Subcutaneous abdominal adipose tissue (tissue), 5 donors: ENCODE results near the gene EDAR.
A peak's percentile ranks its signal among the peaks of the same experiment; 100 is the strongest.

Experiments
- H3K27ac ChIP-seq: one replicate; pipeline ENCODE4 v1.7.0; 2013; ENCODE audit warnings: low read depth, mild to moderate bottlenecking, inconsistent platforms, low read length, moderate library complexity
- H3K27me3 ChIP-seq, 5 donors: one replicate each; pipeline ENCODE4 v1.7.0; 2013; ENCODE audit warnings: low read length in 5 of 5, inconsistent platforms in 1 of 5; ENCODE audit not compliant: control insufficient read depth in 5 of 5, insufficient read depth in 4 of 5
- H3K36me3 ChIP-seq, 5 donors: one replicate each; pipeline ENCODE4 v1.7.0; 2013; ENCODE audit warnings: low read length in 5 of 5; ENCODE audit not compliant: control insufficient read depth in 5 of 5, insufficient read depth in 5 of 5
- H3K4me1 ChIP-seq, 5 donors: one replicate each; pipeline ENCODE4 v1.7.0; 2013; ENCODE audit warnings: low read length in 5 of 5, mild to moderate bottlenecking in 3 of 5, moderate library complexity in 1 of 5; ENCODE audit not compliant: control insufficient read depth in 5 of 5, insufficient read depth in 5 of 5
- H3K4me3 ChIP-seq, 5 donors: one replicate each; pipeline ENCODE4 v1.7.0; 2013; ENCODE audit warnings: low read length in 5 of 5, low read depth in 1 of 5
- H3K9ac ChIP-seq, 5 donors: one replicate each; pipeline ENCODE4 v1.7.0; 2013; ENCODE audit warnings: low read length in 5 of 5, mild to moderate bottlenecking in 4 of 5, moderate library complexity in 3 of 5
- H3K9me3 ChIP-seq, 5 donors: one replicate each; pipeline ENCODE4 v1.7.0; 2013; ENCODE audit warnings: low read length in 5 of 5; ENCODE audit not compliant: control insufficient read depth in 5 of 5
- donor health status: healthy.
- donor health status: healthy.
- donor health status: healthy.
- donor health status: healthy.
- donor health status: healthy.

EDAR gene

DNA sequence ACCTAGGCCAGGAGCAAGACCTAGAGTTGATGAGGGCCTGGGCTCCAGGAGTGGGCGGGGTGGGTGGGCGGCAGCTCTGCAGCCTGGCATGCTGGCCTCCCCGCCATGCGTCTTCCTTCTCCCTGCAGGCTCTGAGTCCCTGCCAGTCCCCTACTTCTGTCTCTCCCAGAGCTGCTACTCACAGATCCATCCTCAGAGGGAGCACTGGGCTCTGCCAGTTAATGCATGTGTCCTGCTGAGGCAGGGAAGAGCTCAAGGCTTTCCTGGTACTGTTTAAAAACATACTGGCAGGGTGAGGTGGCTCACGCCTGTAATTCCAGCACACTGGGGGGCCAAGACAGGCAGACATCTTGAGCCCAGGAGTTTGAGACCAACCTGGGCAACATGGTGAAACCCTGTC, 38.7 kb upstream of the EDAR start:
- Histone ChIP-seq H3K9ac (no peak overlapping the region), H3K36me3 (no peaks in the 10 kb centered on the region), H3K9me3 (no peaks in the 10 kb centered on the region), H3K4me3 (no peak overlapping the region), H3K27ac (no peak overlapping the region), H3K4me1 (peaks cover 0 to 13% (median 12%) of the 10 kb centered on the region in 5 donors), H3K27me3 (peaks cover 0 to 2% (median 0%) of the 10 kb centered on the region in 5 donors)

DNA sequence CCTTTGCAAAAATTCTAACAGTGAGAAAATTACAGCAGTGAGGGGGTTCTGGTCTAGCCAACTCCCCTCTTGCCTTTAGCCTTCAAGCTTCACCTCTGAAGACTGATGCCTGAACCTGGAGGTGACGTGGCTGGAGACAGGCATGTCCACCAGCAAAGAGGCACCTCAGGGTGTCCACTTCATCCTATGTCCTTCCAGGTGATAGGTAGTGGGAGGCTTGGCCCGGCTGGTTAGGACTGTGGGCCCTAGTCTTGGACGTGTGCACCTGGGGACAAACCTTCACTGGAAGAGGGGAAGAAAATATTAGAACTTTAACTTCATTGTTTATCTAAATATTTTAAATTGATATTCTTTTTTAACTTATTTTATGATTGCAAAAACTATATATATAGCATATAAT, 35.5 kb upstream of the EDAR start:
- Histone ChIP-seq H3K36me3 (no peaks in the 10 kb centered on the region), H3K4me1 (peaks cover 0 to 23% (median 16%) of the 10 kb centered on the region in 5 donors), H3K27me3 (no peaks in the 10 kb centered on the region), H3K9ac (no peak overlapping the region), H3K27ac (no peak overlapping the region), H3K9me3 (no peaks in the 10 kb centered on the region), H3K4me3 (no peak overlapping the region)

DNA sequence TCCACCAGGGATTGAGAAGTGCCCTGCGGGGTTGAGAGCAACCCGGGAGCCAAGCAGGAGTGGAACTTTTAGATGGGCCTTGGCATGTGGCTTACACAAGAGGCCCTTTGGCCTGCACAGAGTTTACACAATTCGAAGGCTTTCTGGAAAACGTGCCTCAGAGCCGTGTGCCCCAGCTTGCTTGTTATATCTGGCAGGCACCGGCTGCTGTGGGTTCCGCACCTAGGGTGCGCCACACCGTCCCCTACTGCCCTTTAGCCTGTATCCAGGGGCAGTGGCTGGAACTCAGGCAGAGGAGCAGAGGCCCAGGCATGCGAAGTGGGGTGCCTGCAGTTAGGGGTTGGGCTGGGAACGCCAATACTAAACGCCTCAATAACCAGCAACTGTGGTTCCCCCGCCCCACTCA, 32.9 kb upstream of the EDAR start:
- Histone ChIP-seq H3K27me3 (no peaks in the 10 kb centered on the region), H3K9ac (no peak overlapping the region), H3K27ac (no peak overlapping the region), H3K9me3 (no peaks in the 10 kb centered on the region), H3K4me1 (peaks cover 0 to 34% (median 17%) of the 10 kb centered on the region in 5 donors), H3K36me3 (no peaks in the 10 kb centered on the region), H3K4me3 (no peak overlapping the region)

DNA sequence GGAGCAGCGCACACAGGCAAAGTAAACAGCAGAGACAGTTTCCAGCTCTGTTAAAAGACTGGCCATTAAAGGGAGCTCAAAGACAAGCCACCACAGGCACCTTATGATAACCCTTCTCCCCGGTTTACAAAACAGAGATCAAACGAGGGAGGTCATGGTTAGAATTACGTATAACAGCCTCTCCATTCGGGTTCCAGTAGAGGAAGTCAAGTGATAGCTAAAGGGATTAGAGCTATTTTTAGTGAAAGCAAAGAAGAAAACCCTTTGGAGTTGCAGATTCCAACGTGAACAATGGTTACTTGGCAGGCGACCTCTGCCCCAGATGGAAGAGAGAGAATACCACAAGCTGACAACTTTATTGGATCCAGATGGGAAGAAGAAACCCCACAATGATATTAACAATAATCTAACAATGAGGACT, 31.2 kb upstream of the EDAR start:
- Histone ChIP-seq H3K27ac (no peak overlapping the region), H3K27me3 (no peaks in the 10 kb centered on the region), H3K9me3 (no peaks in the 10 kb centered on the region), H3K36me3 (no peaks in the 10 kb centered on the region), H3K4me3 (no peak overlapping the region), H3K9ac (no peak overlapping the region), H3K4me1 (peaks cover 0 to 39% (median 21%) of the 10 kb centered on the region in 5 donors)

DNA sequence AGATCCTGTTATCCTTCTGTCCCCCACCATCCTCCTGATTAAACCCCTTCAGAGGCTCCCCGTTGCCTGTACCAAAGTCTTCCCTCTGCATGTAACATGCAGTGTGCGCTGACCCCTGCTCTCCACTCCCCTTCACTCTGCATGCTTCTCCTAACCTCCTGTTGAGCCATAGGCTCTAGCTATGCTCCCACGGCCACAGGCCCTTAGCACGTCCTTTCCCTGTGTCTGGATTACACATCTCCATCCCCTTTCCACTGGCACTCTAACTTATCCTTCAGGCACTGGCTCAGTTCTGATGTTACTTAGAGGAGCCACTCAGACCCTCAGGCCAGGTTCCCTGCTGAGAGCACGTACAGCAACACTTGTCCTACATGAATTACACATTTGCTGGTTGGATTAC, 29.4 kb upstream of the EDAR start:
- Histone ChIP-seq H3K27ac (no peak overlapping the region), H3K36me3 (no peaks in the 10 kb centered on the region), H3K27me3 (no peaks in the 10 kb centered on the region), H3K9ac (no peak overlapping the region), H3K4me3 (no peak overlapping the region), H3K9me3 (no peaks in the 10 kb centered on the region), H3K4me1 (peaks cover 0 to 39% (median 21%) of the 10 kb centered on the region in 5 donors)

DNA sequence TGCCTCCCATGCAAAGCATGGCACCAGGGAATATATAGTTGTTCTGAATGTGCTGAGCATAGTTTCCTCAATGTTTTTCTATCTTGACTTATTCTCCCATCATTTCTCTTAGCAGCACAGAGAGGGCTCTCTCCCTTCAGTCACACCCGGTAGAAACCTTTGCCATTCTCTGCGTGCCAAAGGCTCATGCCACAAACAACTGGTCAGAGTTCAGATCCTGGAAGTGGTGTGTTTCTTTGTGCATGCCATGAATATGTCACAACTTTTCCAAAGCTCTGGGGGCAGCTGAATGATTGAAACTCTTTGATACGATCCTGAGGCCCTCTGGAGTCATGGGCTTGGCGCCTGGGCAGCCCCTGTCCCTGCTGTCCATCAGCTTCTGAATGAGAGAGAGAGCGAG, 28.0 kb upstream of the EDAR start:
- Histone ChIP-seq H3K27me3 (no peaks in the 10 kb centered on the region), H3K9ac (no peak overlapping the region), H3K36me3 (no peaks in the 10 kb centered on the region), H3K4me3 (peak overlapping the region in 1 of 5 donors; percentile 12), H3K4me1 (peaks cover 0 to 36% (median 19%) of the 10 kb centered on the region in 5 donors), H3K27ac (no peak overlapping the region), H3K9me3 (no peaks in the 10 kb centered on the region)

DNA sequence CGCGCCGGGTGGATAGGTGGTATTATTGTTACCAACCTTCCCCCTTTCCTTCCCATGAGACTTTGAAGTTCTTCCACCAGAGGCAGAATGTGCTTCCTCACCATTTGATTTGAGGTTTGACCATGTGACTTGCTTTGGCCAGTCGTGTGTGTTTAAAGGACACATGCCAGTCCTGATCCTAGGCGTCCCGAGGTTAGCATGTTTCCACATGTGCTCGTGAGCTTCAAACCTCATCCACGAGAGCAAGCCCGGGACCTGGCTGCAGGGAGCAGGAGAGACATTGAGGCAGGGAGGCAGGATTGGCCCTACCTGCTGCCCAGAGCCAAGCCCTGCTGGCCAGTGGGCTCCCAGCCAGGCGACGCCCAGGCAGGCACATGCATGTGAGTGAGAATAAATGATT, 27.4 kb upstream of the EDAR start:
- no peaks in the 10 kb centered on the region for H3K9me3 ChIP-seq
- H3K9ac ChIP-seq, result no peak overlapping the region
- no peaks in the 10 kb centered on the region for H3K36me3 ChIP-seq
- peaks cover 0 to 29% (median 15%) of the 10 kb centered on the region in 5 donors for H3K4me1 ChIP-seq
- H3K4me3 ChIP-seq, result no peak overlapping the region
- no peaks in the 10 kb centered on the region for H3K27me3 ChIP-seq
- no peak overlapping the region for H3K27ac ChIP-seq

DNA sequence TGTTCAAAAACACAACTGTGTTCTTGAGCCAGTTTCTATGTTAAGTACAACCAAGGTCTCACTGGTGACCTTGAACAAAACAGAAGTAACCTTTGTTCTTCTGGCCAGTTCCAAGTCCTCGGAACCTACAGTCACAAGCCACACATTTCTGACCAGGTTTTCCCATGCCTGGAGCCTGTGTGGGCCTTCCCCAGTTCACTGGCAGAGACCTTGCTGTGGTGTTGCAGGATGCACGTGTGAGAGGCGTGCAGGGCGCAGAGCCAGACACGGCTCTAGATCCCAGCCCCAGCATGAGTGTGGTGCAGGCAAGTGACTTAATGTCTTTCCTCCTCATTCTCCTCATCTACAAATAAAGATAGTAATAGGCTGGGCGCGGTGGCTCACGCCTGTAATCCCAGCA, 25.5 kb upstream of the EDAR start:
- Histone ChIP-seq H3K36me3 (no peaks in the 10 kb centered on the region), H3K9me3 (no peaks in the 10 kb centered on the region), H3K9ac (no peak overlapping the region), H3K27ac (no peak overlapping the region), H3K4me3 (no peak overlapping the region), H3K27me3 (no peaks in the 10 kb centered on the region), H3K4me1 (peaks cover 0 to 16% (median 5%) of the 10 kb centered on the region in 5 donors)

DNA sequence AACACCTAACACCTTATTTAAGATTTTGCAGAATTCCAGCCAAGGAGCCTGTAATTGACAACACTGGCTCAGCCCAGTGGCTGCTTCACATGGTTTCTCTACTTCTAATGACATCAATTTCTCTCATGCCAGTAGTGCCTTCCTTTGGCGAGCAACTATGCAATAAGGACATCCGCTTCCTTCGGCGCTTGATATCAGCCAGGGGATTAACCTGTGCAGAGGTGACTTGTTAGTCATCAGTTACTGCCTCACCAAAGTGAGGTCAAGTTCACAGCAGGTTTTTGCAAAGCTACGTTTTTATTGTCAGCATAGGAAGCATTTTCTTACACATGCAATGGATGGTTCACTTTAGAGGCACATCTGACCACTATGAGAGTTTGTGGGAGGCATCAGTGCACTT, 24.0 kb upstream of the EDAR start:
- H3K9ac ChIP-seq, result no peak overlapping the region
- H3K9me3 ChIP-seq, result no peaks in the 10 kb centered on the region
- no peaks in the 10 kb centered on the region for H3K36me3 ChIP-seq
- peaks cover 0 to 16% (median 5%) of the 10 kb centered on the region in 5 donors for H3K4me1 ChIP-seq
- H3K27ac ChIP-seq, result no peak overlapping the region
- no peak overlapping the region for H3K4me3 ChIP-seq
- H3K27me3 ChIP-seq, result no peaks in the 10 kb centered on the region

DNA sequence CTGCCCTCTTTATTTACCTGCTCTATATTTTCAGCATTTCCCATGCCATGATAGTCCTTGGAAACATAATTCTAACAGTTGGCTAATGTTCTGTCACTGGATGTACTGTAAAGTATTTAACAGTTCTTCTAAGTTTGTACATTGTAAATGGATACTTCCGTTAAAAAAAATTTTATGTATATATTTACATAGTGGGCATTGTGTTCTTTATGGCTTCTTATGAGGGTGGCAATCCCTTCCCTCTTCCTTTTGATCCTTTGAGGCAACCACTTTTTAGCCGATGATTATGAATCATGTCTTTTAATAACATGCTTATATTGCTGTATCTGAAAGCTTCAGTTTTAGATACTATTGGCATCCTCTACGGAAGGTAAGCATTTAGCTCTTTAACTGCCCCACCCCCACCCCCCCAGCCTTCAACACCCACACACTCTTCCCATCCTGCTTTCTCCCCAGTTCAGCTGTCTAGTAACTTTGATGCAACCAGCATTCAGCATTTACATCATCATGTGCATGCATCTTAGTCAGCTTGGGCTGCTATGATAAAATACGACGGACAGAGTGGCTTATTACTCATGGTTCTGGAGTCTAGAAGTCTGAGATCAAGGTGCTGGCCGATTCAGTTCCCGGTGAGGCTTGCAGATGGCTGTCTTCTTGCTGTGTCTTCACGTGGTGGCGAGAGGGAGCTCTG, 21.0 kb upstream of the EDAR start:
- H3K36me3 ChIP-seq, result no peaks in the 10 kb centered on the region
- H3K9me3 ChIP-seq, result no peaks in the 10 kb centered on the region
- H3K27me3 ChIP-seq, result no peaks in the 10 kb centered on the region
- H3K9ac ChIP-seq, result no peak overlapping the region
- H3K27ac ChIP-seq, result no peak overlapping the region
- peaks cover 0 to 8% (median 3%) of the 10 kb centered on the region in 5 donors for H3K4me1 ChIP-seq
- H3K4me3 ChIP-seq, result no peak overlapping the region
